Ovary (tissue), 3 donors: ENCODE results near the gene DLG1.

Experiments
- CTCF ChIP-seq, 3 donors: fragments of 450-650 bp in 2 of 3; fragments of 200-600 bp in 1 of 3; IDR thresholded peaks; one replicate each; pipeline versions ENCODE4 v1.5.1 to v1.8.0; 2016 to 2022; ENCODE audit warnings: antibody characterized with exemption in 3 of 3, mild to moderate bottlenecking in 1 of 3
- EP300 ChIP-seq: sonication (generic); formaldehyde crosslinking; IDR thresholded peaks from one replicate; pipeline ENCODE4 v1.6.1; 2017; ENCODE audit warnings: antibody characterized with exemption
- donor health status: DM: no; HTN: no; CAD: no.

DNA sequence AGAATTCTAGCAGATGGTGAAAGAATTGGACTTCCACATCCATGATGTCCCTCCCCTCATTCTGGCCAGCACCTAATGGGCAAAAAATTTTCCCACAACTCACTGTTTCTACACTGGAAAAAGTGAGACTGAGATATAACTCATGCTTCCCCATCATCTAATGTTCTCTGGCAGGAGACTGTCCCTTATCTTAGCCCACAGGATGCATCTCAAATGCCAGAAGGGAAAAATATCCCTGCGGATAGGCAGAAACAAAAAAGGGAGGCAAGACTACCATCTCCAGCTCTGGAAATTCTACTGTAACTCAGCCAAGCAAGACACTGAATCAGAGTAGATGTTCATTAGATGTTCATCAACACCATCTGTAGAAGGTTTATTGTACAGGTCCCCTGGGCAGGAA lies 58.6 kb downstream of the DLG1 start:
- TF ChIP-seq EP300 (no peak), CTCF (IDR thresholded peaks at IDR 0.05) (no peak)
